HFF-Myc (cell line): ENCODE data around the gene ZNF808.
"Not testable (repeated sequence)": the region's sequence is repeated elsewhere in the genome, so short reads cannot be mapped to it uniquely, and the experiment has no call there.

ENCODE experiments used
- DNase-seq: peaks from one replicate; pipeline ENCODE4 v3.0.0-alpha.2; 2011; ENCODE audit warnings: low read depth; ENCODE audit errors: extremely low read depth
- H3K4me3 ChIP-seq: replicated peaks from 2 replicates; pipeline ENCODE4 v1.5.1; 2011; ENCODE audit warnings: low read depth, mild to moderate bottlenecking, control low read depth, low read length
- CTCF ChIP-seq: IDR thresholded peaks from 2 replicates; pipeline ENCODE4 v1.5.1; 2012; ENCODE audit warnings: mild to moderate bottlenecking, low read depth, low read length, control low read depth; ENCODE audit errors: missing control alignments

Gene ZNF808

GRCh38 chr19:52566588-52566987 is 39.1 kb downstream of the ZNF808 start:
- TF ChIP-seq CTCF: no peak
- no peak overlapping the region for H3K4me3 ChIP-seq
- DNase-seq: peak; percentile 14

GRCh38 chr19:52567921-52568320 is 40.5 kb downstream of the ZNF808 start:
- TF ChIP-seq CTCF: no peak
- H3K4me3 ChIP-seq: no peak overlapping the region
- no peak for DNase-seq

GRCh38 chr19:52569638-52569999 is 42.2 kb downstream of the ZNF808 start:
- DNase-seq: not testable (repeated sequence)
- H3K4me3 ChIP-seq: peak overlapping the region; percentile 66

- DNase-seq: peak; percentile 63
- TF ChIP-seq CTCF: peak; percentile 5
- H3K4me3 ChIP-seq: peak within 1 kb of the TSS; percentile 66
These were observed 42.8 kb downstream of the ZNF808 start, which contains the start of gene ZNF701 for GRCh38 chr19:52570000-52570861. Gene ZNF701, plus strand, starts transcription at chr19:52570287. Its CDS starts 3,861 bp downstream, at chr19:52574148.

GRCh38 chr19:52584736-52585440 is 57.4 kb downstream of the ZNF808 start:
- no peak for TF ChIP-seq CTCF
- no peak for DNase-seq
- no peak overlapping the region for H3K4me3 ChIP-seq

- no peak for TF ChIP-seq CTCF
- DNase-seq: no peak
- no peak overlapping the region for H3K4me3 ChIP-seq
These were observed 58.1 kb downstream of the ZNF808 start for GRCh38 chr19:52585604-52586003.

GRCh38 chr19:52590728-52591127 is 63.3 kb downstream of the ZNF808 start:
- DNase-seq: no peak
- TF ChIP-seq CTCF: peak; percentile 3
- no peak overlapping the region for H3K4me3 ChIP-seq
